HK-2 (cell line): Measurements from ENCODE around the gene CNNM2.
"Not testable (repeated sequence)": the region's sequence is repeated elsewhere in the genome, so short reads cannot be mapped to it uniquely, and the experiment has no call there.

ENCODE experiments used
- DNase-seq: peaks from one replicate; pipeline ENCODE4 v3.0.0-alpha.2; 2018; ENCODE audit not compliant: unreplicated experiment

The CNNM2 gene

DNA sequence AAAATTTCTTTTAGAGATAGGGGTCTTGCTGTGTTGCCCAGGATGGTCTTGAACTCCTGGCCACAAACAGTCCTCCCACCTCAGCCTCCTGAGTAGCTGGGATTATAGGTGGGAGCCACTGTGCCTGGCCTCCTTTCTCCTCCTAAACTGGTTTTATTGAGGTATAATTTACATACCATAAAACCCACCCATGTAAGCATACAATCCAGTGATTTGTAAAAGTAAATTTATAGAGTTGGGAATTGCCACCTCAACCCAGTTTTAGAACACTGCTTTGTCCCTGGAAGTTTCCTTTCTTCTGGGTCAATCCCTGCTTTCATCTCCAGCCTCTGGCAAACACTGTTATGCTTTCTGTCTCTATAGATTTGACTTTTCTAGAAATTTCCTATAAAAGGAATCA, 49.0 kb downstream of the CNNM2 start:
- no peak for DNase-seq

DNA sequence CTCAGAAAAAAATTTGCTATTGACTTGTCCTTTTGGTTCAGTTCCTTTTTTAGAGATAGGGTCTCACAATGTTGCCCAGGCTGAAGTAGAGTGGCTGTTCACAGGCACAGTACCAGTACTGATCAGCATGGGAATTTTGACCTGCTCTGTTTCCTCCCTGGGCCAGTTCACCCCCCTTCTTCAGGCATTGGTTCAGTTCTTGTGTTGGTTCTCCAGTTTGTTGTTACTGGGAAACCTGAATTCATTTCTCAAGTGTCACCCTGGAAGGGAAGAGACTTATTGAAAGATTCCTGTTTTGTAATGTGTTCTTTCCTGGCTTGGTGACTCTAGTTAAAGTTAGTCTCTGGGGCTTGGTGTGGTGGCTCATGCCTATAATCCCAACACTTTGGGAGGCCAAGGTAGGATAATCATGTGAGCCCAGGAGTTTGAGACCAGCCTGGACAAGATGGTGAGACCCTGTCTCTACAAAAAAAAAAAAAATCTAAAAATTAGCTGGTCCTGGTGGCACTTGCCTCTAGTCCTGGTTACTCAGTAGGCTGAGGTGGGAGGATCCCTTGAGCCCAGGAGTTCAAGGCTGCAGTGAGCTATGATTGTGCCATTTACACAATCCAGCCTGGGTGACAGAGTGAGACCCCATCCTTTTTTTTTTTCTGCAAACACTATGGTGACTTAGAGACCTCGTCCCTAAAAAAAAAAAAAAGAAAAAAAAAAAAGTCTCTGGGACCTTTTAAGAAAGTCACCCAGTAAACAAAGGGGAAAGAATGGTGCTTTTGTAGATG, 52.7 kb downstream of the CNNM2 start:
- DNase-seq: no peak

DNA sequence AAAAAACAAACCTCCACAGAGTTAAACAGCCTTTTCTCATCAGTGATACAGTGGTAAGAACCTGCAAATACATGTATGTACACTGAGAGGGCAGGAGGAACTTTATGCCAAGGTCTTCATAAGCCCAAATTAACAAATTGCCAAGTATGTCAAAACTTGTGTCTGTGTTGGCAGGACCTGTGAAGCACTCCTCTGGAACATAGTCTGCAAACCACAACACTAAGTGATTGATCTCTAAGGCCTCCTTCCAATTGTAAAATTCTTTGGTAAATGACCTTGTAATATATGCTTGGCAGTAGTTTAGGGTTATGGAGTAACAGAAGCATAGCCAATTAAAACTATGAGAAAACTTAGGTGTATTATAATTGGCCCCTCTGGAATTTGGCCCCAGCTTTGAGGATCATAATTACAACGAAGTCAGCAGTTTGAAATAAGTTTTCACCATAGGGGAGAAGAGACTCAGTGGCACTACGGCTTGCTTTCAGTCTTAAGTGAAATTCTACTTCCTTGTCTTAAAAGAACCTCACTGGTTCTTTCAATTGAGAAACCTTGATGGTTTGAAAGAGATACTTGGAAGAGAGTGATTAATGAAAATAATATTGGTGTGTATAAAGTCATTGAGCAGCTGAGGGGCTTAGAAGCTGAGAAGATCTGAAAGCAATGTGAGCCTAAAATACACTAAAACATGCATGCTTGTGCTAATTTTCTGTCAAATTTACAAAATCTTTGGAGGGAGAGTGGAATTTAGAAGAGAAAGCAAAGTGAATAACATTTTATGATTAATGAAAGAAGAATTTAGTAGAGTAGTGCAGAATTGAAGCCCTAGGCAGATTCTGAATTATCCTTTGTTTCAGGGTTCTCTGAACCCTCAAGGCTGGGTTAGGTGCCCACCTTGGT, 57.6 kb downstream of the CNNM2 start:
- DNase-seq: no peak

DNA sequence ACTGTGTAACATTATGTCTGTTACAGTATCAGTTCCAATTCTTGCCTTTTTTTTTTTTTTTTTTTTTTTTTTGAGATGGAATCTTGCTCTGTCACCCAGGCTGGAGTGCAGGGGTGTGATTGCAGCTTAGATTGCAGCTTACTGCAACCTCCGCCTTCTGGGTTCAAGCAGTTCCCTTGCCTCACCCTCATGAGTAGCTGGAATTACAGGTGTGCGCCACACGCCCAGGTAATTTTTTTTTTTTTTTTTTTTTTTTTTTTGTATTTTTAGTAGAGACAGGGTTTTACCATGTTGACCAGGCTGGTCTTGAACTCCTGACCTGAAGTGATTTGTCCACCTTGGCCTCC, 58.3 kb downstream of the CNNM2 start:
- DNase-seq: not testable (repeated sequence)

DNA sequence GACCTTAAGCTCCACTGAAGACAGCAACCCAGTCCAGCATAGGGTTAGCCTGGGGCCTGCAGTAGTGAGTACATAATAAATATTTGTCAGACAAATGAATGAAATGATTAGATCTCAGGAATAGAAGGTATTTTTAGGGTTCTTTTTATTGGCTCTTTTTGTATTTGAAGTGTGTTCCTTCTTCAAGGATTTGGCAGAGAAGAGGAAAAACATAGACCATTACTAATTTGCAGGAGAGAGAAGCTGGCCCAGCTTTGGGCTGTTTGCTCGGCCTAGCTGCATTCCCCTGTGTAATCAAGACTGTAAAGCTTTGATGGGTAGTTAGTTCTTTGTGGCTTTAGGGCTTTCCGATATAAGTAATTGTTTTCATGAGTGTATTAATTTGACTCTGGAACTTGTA, 64.2 kb downstream of the CNNM2 start:
- DNase-seq: no peak

DNA sequence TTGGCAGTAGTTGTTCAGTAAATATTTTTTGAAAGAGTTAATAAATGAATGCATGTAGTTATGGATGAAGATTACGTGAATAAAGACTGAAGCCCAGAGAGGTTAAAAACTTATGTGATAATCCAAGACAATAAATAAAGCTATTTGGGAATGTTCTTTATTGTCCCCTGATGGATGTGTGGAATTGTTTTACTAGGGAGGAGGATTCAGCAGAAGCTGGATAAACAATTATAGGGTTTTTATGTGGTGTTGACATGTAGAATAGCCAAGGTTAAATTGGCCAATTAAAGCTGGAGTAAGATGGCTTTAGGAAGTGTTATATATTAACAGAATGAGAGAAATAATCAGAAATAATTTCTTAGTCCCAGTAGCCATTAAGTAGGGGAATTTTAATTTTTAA, 66.0 kb downstream of the CNNM2 start:
- DNase-seq: no peak

DNA sequence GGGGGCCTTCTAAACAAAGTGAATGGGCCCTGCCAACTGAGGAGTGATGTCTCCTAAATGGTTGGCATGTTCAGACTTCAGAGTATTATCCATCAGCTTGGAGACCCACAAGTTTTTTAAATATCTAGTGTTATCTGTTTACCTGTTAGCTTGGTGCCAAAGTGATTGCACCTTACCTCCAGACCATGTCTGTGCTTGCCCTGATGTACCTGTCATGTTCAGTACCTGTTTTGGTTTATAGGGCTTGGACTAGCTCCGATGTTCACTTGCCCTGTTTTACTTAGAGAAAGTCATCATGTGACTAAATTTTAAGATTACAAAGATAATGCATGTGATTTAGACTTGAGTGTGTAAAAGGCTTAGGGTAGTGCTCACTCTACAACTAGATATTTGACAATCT, 67.7 kb downstream of the CNNM2 start:
- DNase-seq: no peak

DNA sequence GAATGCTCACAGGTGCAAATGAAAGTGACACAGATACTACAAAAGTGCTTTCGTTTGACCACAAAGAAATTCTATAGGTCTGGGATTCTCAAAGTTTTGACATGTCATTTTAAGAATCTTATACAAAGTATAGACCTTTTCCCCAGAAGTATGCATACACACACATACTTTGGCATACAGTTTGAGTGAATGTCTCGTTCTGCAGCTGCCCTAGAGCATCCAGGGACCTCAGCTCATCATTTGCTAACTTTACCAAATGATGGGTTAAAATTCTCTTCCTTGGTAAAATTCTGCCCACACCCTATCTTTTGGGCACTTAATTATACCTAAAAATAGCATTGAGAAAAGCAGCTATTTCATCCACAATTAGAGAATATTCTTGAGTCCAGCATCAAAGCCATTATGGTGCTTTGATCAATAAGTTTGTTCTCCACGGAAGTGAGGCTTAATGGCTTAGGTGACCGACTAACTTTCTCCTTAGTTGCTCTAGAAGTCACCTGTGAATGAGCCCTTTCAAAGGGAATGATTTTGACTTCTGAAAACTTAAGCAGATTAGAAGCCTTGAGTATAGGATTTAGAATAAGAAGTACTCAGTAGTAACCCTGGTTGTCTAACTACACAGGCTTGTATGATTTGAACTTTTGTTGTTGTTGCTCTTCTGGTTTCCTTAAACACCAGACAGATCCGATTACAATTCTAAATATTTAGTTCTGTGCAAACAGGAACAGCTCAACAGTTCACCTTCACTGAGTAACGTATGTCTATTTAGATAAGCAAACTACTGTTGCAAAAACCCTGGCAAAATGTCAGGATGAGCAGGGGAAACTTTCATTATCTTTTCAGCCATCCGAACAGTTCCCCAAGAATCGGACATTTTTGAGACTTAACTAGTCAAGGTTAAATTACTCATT, 70.6 kb downstream of the CNNM2 start:
- no peak for DNase-seq

DNA sequence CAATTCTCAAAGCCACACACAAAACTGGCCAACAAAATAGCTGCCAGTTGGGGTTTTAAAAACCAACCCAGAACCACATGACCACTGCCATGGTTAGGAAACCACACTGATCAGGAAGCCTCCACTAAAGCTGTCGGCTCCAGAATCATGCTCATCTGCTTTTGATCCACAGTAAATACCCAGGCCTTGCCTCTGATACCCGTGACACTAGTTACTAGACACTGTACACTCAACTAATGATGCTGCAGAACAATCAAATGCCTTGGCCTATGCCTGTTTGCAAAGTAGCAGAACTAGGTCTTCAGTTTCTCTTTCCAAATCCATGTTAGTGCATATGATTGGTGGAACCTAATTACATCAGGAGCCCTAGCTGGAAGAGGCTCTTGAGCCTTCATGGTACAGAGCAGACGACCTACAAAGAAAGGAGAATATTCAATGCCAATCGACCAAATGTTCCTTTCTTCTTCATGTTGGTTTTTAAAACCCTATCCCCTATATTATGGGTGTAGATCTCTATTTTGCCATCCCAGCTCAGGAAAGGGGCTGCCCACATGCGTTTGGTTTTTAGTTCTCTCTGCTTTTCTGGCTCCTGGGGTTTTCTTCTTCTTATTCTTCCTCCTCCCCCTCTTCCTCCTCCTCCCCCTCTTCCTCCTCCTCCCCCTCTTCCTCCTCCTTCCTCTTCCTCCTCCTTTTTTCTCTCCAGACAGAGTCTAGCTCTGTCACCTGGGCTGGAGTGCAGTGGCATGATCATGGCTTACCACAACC, 76.6 kb downstream of the CNNM2 start:
- DNase-seq: no peak

DNA sequence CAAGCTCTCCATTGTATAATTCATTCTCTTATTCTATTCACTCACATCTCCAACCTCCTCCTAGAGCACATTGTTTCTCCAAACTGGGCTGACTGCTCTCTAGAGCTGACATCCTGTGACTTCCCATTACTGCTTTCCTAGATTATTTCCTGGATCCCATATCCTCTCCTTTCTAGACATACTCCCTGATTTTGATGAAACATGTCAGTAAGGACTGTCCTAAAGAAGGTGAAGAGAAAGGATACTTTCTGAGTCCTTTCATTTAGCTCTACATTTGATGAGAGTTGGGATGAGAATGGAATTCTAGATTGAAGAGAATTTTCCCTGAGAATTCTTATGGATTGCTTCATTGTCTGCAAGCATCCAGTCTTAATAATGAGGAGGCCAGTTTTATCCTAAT, 78.8 kb downstream of the CNNM2 start:
- DNase-seq: no peak

DNA sequence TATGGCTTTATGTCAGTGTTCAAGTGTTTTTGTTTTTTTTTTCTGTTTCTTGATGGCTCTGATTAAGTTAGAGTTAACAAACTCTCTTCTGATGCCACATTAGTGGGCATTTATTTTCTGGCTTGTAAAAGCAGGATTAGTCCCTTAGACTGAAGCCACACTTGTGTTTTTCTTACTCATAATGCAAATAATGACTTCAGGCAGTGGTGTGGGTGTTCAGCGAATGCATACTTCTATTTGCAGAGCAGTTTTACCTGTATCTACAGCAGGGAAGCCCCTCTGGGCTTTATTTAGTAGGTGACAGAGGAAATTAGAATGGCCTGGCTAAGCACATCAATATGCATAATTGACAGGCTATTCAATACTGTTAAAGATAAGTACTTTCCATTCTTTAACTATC, 79.9 kb downstream of the CNNM2 start:
- no peak for DNase-seq

DNA sequence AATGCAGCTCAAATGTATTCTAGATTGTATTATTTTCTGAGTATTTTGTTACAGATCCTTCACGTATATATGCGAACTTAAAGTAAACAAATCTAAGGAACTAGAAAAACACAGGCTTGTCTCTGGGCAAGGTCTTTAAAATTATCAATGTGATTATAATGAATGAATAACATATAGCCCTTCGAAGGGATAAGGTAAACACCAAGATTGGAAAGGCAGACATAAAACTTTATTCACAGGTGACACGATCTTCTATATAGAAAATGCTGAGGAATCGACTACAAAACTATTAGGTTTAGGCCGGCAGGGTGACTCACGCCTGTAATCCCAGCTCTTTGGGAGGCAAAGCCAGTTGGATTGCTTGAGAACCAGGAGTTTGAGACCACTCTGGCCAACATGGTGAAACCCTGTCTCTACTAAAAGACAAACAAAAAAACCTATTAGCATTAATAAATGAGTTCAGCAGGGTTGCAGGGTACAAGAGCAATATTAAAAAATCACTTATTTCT, 80.4 kb downstream of the CNNM2 start:
- no peak for DNase-seq

DNA sequence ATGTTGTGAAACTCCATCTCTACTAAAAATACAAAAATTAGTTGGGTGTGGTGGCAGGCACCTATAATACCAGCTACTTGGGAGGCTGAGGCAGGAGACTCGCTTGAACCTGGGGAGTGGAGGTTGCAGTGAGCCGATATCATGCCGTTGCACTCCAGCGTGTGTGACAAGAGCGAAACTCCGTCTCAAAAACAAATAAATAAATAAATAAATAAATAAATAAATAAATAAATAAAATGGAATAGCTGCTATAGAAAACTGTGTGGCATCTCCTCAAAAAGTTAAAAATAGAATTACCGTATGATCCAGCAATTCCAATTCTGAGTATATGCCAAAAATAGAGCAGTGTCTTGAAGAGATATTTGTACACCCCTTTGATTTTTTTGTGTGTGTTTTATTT, 82.0 kb downstream of the CNNM2 start:
- DNase-seq: not testable (repeated sequence)

DNA sequence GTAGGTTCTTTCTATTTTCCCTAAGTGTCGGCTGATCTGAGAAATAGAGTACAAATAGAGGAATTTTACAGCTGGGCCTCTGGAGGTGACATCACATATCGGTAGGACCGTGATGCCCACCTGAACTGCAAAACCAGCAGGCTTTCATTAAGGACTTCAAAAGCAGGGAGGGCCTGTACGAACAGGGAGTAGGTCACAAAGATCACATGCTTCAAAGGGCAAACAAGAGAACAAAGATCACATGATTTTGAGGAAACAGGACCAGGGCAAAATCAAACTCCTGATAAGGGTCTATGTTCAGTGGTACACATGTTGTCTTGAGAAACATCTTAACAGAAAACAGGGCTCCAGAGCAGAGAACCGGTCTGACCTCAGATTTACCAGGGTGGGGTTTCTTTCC, 88.9 kb downstream of the CNNM2 start:
- DNase-seq: no peak

DNA sequence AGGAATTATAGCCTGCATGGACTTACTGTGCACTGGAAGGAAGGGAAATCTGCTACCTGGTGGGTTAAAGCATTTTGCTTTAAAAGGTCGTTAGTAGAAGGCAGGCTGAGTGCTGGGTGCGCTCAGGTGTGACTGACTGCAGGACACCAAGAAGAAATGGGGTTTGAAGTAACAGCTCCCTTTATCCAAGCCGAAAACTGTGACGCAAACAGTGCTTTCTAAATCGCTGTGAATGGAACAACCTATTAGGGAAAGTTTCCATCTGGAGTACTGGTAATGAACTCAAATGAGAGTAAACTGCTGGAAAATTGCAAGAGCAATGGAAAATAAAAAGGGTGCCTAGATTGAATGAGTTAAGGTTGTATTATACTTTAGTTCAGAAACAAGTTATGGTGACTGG, 95.3 kb downstream of the CNNM2 start:
- DNase-seq: no peak

DNA sequence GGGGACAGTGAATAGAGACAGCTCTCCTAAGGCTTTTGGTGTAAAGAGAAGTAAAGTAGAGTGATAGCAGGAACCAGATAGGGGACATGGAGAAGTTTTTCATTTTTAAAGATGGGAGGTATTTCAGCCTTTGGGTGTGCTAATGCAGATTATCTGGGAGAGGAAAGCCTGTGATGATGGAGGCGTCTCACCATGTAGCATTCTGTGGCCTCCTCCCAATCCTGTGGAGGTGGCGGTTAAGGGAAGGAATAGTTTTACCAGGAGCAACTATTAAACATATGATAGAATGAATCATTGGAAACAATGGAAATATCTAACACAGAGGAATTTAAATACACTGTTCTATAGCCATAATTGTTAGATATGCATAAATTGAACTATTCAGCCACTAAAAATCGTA, 101.3 kb downstream of the CNNM2 start:
- no peak for DNase-seq

DNA sequence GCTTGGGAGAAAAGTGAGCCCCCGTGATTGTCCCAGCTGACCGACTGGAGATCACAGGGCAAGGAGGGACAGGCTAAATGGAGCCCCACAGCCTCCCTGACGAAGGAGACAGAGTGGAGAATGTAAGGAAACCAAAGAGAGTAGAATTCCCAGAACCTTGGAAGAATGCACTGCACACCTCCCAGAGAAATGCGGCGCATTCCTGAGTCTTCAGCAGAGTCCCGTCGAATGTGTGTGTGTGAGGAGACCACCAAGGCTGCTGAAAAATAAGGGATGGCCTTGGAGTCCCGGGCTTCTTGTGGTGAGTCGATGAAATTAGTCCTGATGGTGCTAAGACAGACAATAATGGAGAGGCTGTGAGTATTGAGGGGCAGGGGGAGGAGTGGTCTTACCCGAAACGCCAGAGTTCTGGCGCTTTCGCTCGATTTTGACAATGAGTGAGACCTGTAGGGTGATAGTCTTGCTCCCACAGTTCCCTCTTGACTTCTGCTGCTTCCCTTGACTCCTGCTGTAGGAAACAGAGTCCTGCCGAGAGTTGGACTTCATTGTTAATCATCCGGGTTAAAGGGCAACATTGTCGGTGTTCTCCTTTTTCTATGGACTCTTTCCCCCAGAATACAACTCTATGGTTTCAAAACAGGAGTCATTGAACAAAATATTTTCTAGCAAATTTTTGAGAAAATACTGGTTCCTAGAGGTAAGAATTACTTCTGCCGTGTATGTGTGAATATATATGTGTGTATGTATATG, 103.2 kb downstream of the CNNM2 start:
- no peak for DNase-seq

DNA sequence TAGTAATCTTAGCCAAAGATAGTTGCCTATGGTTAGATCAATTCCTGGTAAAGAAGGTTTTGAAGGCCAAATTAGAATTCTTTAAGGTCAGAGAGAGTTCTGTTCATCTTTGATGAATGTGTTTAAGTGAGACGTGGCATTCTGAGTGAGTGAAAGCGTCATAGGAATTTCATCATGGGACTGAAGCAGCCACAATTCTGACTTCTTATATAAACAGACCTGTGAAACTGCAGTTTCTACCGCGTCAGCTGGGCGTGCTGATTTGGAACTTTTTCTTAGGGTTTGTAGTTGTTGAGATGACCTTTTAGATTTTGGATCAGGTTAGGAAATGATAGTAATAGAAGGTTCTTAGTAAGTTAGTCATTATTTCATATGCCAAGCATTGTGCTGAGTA, 103.8 kb downstream of the CNNM2 start:
- no peak for DNase-seq

DNA sequence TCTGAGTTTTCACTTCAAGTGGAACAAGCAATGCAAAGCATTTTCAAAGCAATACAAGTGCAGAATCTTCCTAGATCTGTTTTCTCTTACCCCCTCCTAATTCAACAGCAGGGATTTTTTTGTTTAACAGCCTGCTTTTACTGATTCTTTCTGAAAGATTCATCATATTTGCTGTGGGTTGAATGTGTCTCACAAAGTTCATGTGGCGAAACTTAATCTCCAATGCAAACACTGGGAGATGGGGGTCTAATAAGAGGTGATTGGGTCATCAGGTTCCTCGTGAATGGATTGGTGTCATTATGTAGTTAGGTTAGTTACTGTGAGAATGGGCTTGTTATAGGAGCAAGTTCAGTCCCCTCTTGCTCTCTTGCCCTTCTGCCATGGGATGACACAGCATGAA, 107.6 kb downstream of the CNNM2 start:
- DNase-seq: no peak

DNA sequence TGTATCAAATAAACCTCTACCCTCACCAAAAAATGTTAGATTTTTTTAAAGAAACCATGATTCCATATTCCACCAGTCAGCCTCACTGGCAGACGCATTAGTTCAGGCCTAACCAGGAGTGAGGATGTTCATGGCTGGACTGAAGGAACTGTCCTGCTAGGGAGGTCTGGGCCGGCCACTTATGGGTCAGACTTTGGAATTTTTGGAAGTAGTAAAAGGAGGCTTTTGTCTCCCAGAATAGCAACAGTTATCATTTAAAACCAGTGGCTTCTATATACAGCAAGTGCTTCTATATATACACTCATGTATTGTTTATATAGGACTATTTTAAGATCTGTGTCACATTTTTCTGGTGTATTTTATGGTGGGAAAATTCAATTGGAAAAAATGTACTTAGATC, 120.5 kb downstream of the CNNM2 start:
- no peak for DNase-seq

DNA sequence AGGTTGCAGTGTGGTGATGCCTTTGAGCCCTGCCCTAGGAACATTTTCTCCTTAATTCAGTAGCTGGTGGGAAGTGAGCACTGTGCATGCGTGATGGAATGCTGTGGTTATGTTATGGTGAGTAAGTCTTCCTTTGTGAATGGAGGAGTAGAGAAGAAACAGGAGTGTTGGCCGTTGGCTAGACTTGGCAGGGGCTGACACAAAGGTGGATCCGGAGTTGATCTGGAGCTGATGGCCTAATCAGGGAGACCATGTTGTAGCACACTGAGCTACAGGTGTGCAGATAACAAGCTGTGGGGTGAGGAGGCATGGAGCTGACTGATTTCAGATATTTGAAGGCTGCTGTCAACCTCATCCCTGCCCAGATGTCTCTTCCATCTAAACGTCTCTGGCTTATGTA, 122.3 kb downstream of the CNNM2 start:
- peak; percentile 29 for DNase-seq
